ENCODE results near the gene ASXL3.

Gene ASXL3

DNA sequence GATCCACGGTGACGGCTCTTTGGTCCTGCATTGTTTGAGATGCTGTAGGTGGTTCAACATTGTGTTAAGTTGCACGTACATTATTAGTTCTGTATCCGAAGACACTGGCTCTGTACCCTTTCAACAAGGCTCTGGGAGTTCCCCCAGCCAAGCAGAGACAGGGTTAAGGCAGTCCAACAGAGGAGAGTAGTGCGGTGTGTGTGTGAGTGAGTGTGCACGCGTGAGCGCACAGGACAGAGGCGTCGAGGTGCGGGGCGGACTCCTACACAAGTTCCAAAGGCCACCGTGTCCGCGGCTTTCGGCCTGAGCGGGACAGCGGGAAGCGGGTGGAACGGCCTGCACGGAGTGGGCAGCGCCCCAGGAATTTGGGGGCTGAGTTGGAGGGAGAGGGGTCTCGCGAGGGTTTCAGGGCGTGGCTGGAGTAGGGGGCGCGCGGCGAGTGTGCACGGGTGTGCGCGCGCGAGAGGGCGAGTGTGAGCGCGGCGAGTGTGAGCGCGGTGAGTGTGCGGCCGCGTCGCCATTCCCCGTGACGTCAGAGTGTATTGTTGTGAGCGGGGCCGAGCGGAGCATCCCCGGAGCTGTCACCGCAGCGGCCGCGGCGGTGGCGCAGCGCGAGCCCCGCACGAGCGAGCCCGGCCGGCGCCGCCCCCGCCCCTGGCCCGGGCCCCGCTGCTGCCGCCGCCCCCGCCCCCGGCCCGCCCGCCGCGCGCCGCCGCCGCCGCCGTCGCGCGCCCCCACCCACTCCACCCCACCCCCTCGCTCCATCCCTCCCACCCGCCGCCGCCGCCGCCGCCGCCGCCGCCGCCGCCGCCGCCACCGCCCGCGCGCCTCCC is at the start of gene ASXL3:
Gene ASXL3 (plus strand): TSS at position 535 of the 833 bp plus-strand sequence. CDS start 413 bp downstream, outside the sequence.
- peak; percentile 86 for DNase-seq (ENCODE audit: low spot score)
- Histone ChIP-seq H3K4me3 (peak within 1 kb of the TSS; percentile 95), H3K27ac (peak within 1 kb of the TSS; percentile 98 to 99)
- TF ChIP-seq, protein P1, sequence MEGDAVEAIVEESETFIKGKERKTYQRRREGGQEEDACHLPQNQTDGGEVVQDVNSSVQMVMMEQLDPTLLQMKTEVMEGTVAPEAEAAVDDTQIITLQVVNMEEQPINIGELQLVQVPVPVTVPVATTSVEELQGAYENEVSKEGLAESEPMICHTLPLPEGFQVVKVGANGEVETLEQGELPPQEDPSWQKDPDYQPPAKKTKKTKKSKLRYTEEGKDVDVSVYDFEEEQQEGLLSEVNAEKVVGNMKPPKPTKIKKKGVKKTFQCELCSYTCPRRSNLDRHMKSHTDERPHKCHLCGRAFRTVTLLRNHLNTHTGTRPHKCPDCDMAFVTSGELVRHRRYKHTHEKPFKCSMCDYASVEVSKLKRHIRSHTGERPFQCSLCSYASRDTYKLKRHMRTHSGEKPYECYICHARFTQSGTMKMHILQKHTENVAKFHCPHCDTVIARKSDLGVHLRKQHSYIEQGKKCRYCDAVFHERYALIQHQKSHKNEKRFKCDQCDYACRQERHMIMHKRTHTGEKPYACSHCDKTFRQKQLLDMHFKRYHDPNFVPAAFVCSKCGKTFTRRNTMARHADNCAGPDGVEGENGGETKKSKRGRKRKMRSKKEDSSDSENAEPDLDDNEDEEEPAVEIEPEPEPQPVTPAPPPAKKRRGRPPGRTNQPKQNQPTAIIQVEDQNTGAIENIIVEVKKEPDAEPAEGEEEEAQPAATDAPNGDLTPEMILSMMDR (IDR thresholded peaks at IDR 0.05): no peak

DNA sequence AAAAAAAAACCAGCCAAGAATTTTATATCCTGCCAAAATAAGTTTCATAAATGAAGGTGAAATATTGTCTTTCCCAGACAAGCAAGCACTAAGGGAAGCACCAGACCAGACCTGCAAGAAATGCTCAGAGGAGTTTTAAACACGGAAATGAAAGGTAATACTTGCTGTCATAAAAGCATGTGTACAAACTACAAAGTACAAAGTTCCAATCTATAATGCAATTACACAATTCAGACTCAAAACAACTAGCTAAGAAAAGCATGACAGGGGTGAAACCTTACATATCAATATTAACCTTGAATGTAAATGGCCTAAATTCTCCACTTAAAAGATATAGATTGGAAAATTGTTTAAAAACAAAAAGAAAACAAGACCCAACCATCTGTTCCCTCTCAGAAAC is 45.0 kb upstream of the ASXL3 start:
- DNase-seq (ENCODE audit: low spot score): no peak
- no peak overlapping the region for H3K4me3 ChIP-seq
- TF ChIP-seq, protein P1 (IDR thresholded peaks at IDR 0.05): no peak
- H3K27ac ChIP-seq: no peak overlapping the region

DNA sequence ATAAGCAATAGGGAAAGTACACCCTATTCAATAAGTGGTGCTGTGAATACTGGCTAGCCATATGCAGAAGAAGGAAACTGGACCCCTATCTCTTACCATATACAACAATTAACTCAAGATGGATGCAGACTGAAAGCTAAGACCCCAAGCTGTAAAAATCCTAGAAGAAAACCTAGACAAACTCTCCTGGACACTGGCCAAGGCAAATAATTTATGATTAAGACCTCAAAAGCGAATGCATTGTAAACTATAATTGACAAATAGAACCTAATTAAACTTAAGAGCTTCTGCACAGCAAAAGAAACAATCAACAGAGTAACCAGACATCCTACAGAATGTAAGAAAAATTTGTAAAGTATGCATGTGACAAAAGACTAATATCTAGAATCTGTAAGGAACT is 41.1 kb upstream of the ASXL3 start:
- TF ChIP-seq, protein P1 (IDR thresholded peaks at IDR 0.05): no peak
- Histone ChIP-seq H3K27ac (no peak overlapping the region), H3K4me3 (no peak overlapping the region)
- no peak for DNase-seq (ENCODE audit: low spot score)

DNA sequence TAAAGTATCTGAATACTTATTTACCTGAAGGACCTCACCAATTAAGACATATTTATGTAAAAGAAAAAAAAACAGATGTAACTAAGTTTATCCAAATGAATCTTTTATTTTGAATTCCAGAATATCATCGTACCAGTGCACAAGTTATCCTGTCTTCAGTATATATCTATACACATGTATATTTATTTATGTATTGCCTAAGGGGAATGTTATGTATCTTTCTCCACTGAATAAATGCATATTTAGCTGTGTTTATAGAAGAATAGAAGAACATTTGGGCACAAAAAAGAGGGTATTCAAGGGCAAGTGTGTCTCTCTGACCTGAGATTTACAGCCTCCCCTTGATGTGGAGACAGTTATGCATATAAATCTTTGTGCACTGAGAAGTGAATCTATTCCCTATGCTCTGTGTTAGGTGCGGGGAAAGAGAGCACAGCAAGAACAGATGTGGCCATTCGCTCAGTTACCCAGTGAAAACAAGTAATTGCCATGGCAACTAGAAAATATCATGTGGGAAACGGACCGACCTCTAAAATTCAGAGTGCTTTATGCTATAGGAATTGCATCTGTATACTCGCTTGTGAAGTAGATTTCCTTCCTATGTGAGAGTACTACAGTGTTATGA is 39.5 kb upstream of the ASXL3 start:
- H3K27ac ChIP-seq: no peak overlapping the region
- no peak for DNase-seq (ENCODE audit: low spot score)
- TF ChIP-seq, protein P1 (IDR thresholded peaks at IDR 0.05): no peak
- no peak overlapping the region for H3K4me3 ChIP-seq

DNA sequence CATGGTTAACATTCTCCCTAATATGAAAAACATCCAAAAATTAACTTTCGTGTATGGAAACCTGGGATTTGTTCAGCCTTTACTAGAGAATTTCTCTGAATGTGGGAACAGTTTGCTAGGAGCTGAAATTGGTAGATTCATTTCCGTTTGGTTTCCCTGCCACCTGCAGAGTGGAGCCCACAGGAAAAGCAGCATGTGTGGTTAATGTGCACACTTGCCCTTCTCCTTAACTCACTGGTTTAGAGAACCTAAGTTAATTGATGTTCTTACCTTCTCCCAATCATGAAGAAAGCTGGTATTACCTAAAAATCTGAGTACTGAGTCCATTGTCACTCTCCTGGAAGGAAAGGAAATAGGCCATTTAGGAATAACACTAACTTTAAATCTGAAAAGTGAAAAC is 37.6 kb upstream of the ASXL3 start:
- DNase-seq (ENCODE audit: low spot score): no peak
- TF ChIP-seq, protein P1 (IDR thresholded peaks at IDR 0.05): no peak
- Histone ChIP-seq H3K4me3 (no peak overlapping the region), H3K27ac (no peak overlapping the region)

DNA sequence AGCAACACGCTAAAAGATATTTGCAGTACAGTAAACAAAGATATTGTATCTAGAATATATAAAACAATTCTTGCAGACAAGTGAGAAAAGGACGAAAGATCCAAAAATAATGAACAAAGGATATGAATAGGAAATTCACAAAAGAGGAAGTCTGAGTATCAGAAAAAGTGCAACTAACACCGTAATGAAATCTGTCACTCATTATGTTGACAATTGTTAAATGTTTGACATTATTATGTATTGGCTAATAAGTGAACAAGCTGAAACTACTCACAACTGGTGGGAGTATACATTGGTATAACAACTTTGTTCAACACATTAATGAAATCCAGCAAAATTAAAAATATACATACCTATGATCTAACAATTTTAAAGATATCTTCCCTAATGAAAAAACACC is 36.7 kb upstream of the ASXL3 start:
- TF ChIP-seq, protein P1 (IDR thresholded peaks at IDR 0.05): no peak
- Histone ChIP-seq H3K4me3 (no peak overlapping the region), H3K27ac (no peak overlapping the region)
- no peak for DNase-seq (ENCODE audit: low spot score)

DNA sequence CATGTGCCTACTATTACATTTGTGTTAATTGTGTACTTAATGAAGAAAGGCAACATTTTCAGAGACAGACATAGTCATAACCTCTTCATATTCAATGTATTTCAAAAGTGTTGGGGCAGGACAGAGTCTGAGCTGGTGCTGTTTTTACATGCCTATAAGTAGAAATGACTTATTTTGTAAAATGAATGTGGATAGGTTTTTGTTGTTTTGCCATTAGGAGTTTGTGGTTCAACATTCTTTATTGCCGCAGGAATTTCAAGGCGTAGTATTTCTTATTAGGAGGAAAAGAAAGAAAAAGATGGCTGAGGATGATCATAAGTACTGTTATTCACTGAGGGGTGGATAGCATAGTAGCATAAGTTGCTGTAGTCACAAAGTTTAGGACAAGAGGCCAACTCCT is 21.2 kb upstream of the ASXL3 start:
- H3K4me3 ChIP-seq: no peak overlapping the region
- no peak overlapping the region for H3K27ac ChIP-seq
- no peak for DNase-seq (ENCODE audit: low spot score)
- TF ChIP-seq, protein P1 (IDR thresholded peaks at IDR 0.05): no peak
